Breast epithelium (tissue), 4 donors: ENCODE results near the gene KCND3. TPM values are rescaled to one million over a fixed set of nuclear protein-coding genes. Genes with fewer than 3 reads are reported as not detected.

Experiments
- DNase-seq, 2 donors: peaks; one replicate each; pipeline ENCODE4 v3.0.0-alpha.2; 2019; ENCODE audit warnings: low spot score in 2 of 2
- H3K27ac ChIP-seq, 2 donors: fragments of 200-600 bp; sonication (generic) in 1 of 2; one replicate each; pipeline ENCODE4 v1.5.1; 2016 to 2019; ENCODE audit warnings: mild to moderate bottlenecking in 1 of 2
- H3K27me3 ChIP-seq, 2 donors: fragments of 200-600 bp; sonication (generic) in 1 of 2; one replicate each; pipeline versions ENCODE4 v1.5.1 to v1.6.0; 2017 to 2019; ENCODE audit warnings: control low read depth in 1 of 2, mild to moderate bottlenecking in 1 of 2
- H3K36me3 ChIP-seq: fragments of 200-600 bp; one replicate; pipeline ENCODE4 v1.5.1; 2019
- H3K4me1 ChIP-seq, 2 donors: fragments of 200-600 bp; sonication (generic); one replicate each; pipeline ENCODE4 v1.5.1; 2016 to 2019; ENCODE audit warnings: control low read depth in 1 of 2
- H3K4me3 ChIP-seq, 3 donors: fragments of 200-600 bp; sonication (generic); 1 replicate in 2 of 3; 2 replicates in 1 of 3; pipeline ENCODE4 v1.5.1; 2016 to 2019; ENCODE audit warnings: mild to moderate bottlenecking in 3 of 3, moderate library complexity in 2 of 3
- H3K9me3 ChIP-seq, 2 donors: fragments of 200-600 bp; sonication (generic) in 1 of 2; one replicate each; pipeline ENCODE4 v1.5.1; 2016 to 2019; ENCODE audit warnings: control low read depth in 1 of 2
- CTCF ChIP-seq, 3 donors: fragments of 450-650 bp; IDR thresholded peaks; one replicate each; pipeline ENCODE4 v1.5.1; 2016 to 2017; ENCODE audit warnings: antibody characterized with exemption in 3 of 3, mild to moderate bottlenecking in 3 of 3, moderate library complexity in 3 of 3
- POLR2A ChIP-seq: fragments of 450-650 bp; IDR thresholded peaks from one replicate; pipeline ENCODE4 v1.6.1; 2016; ENCODE audit warnings: antibody characterized with exemption, mild to moderate bottlenecking, moderate library complexity
- POLR2AphosphoS5 ChIP-seq, 3 donors: sonication (generic); formaldehyde crosslinking; IDR thresholded peaks; one replicate each; pipeline ENCODE4 v1.6.1; 2017; ENCODE audit warnings: antibody characterized with exemption in 3 of 3
- intact Hi-C: fragments of 100-400 bp; cut with DNase I; formaldehyde crosslinking; loops from one replicate; pipeline ENCODE4 v1.15.1; 2023; ENCODE audit warnings: low total_unique reads
- total RNA-seq, 3 donors: library from RNA; depleted of rRNA; stranded (reverse); fragments of >200 nt; gene quantifications; one replicate each; pipeline ENCODE4 v1.1.0, GENCODE V29; 2016

The KCND3 gene
- total RNA-seq, 3 donors from 2014 or later: 5.9 to 10.2 (median 6.7) TPM

GRCh38 chr1:111732718-111733117, 256.8 kb downstream of the KCND3 start:
- no peak overlapping the region for H3K4me3 ChIP-seq
- peak overlapping the region in 1 of 2 donors; percentile 49 for H3K27ac ChIP-seq
- peaks cover 4% of the 10 kb centered on the region in 2 donors for H3K4me1 ChIP-seq
- intact Hi-C loops: no loop called here
- no peaks in the 10 kb centered on the region for H3K9me3 ChIP-seq
- no peak for TF ChIP-seq POLR2A
- H3K27me3 ChIP-seq: no peaks in the 10 kb centered on the region
- no peaks in the 10 kb centered on the region for H3K36me3 ChIP-seq
- no peak for DNase-seq

GRCh38 chr1:111731956-111732355, 257.5 kb downstream of the KCND3 start:
- peak overlapping the region in 1 of 2 donors; percentile 21 for H3K27ac ChIP-seq
- H3K9me3 ChIP-seq: no peaks in the 10 kb centered on the region
- H3K4me3 ChIP-seq: no peak overlapping the region
- no peaks in the 10 kb centered on the region for H3K27me3 ChIP-seq
- H3K36me3 ChIP-seq: no peaks in the 10 kb centered on the region
- TF ChIP-seq CTCF (IDR thresholded peaks at IDR 0.05) (no peak), POLR2AphosphoS5 (IDR thresholded peaks at IDR 0.05) (no peak), POLR2A (no peak)
- no peak for DNase-seq
- peaks cover 0 to 4% of the 10 kb centered on the region in 2 donors for H3K4me1 ChIP-seq
- intact Hi-C loops: no loop called here

- no peak overlapping the region for H3K27ac ChIP-seq
- TF ChIP-seq POLR2AphosphoS5 (IDR thresholded peaks at IDR 0.05) (no peak), POLR2A (no peak), CTCF (IDR thresholded peaks at IDR 0.05) (no peak)
- H3K9me3 ChIP-seq: no peaks in the 10 kb centered on the region
- no peak for DNase-seq
- H3K27me3 ChIP-seq: no peaks in the 10 kb centered on the region
- no peak overlapping the region for H3K4me3 ChIP-seq
- H3K36me3 ChIP-seq: no peaks in the 10 kb centered on the region
- intact Hi-C loops: no loop called here
- peaks cover 0 to 4% of the 10 kb centered on the region in 2 donors for H3K4me1 ChIP-seq
Measured at GRCh38 chr1:111730706-111731105, 258.8 kb downstream of the KCND3 start.

- Histone ChIP-seq H3K27ac (no peak overlapping the region), H3K9me3 (no peaks in the 10 kb centered on the region), H3K27me3 (no peaks in the 10 kb centered on the region), H3K4me1 (peaks cover 0 to 4% of the 10 kb centered on the region in 2 donors), H3K36me3 (no peaks in the 10 kb centered on the region), H3K4me3 (no peak overlapping the region)
- no peak for DNase-seq
- intact Hi-C loops: no loop called here
- no peak for TF ChIP-seq POLR2AphosphoS5 (IDR thresholded peaks at IDR 0.05)
Measured at GRCh38 chr1:111729946-111730681, 259.4 kb downstream of the KCND3 start.

- TF ChIP-seq POLR2A (no peak), CTCF (IDR thresholded peaks at IDR 0.05) (no peak), POLR2AphosphoS5 (IDR thresholded peaks at IDR 0.05) (no peak)
- Histone ChIP-seq H3K4me3 (no peak overlapping the region), H3K9me3 (no peaks in the 10 kb centered on the region), H3K27ac (no peak overlapping the region), H3K4me1 (peaks cover 0 to 4% of the 10 kb centered on the region in 2 donors), H3K36me3 (no peaks in the 10 kb centered on the region), H3K27me3 (no peaks in the 10 kb centered on the region)
- intact Hi-C loops: no loop called here
- no peak for DNase-seq
Measured at GRCh38 chr1:111729271-111729921, 260.1 kb downstream of the KCND3 start.

- Histone ChIP-seq H3K36me3 (no peaks in the 10 kb centered on the region), H3K27ac (no peak overlapping the region), H3K4me1 (no peaks in the 10 kb centered on the region), H3K9me3 (no peaks in the 10 kb centered on the region), H3K4me3 (no peak overlapping the region), H3K27me3 (no peaks in the 10 kb centered on the region)
- no peak for DNase-seq
- intact Hi-C loops: no loop called here
- TF ChIP-seq CTCF (IDR thresholded peaks at IDR 0.05) (no peak), POLR2A (no peak), POLR2AphosphoS5 (IDR thresholded peaks at IDR 0.05) (no peak)
Measured at GRCh38 chr1:111727056-111727455, 262.4 kb downstream of the KCND3 start.
